ENCODE measurements around the gene JPH4. TPM values are rescaled to one million over a fixed set of nuclear protein-coding genes. Genes with fewer than 3 reads are reported as not detected.

The JPH4 gene
- total RNA-seq, 1 experiment from 2014 or later: 6.8 TPM

GRCh38 chr14:23555882-23556699, 22.5 kb downstream of the JPH4 start, which contains the start of gene THTPA:
Gene THTPA (plus strand): TSS chr14:23556271. CDS start chr14:23556758, 487 bp downstream.
- H3K9me3 ChIP-seq (ENCODE audit: control insufficient read depth, low read depth, low read length): no peaks in the 10 kb centered on the region
- TF ChIP-seq CTCF (conservative IDR thresholded peaks at IDR 0.05): no peak
- H3K4me1 Mint-ChIP-seq: peaks cover 24 to 44% of the 10 kb centered on the region in 2 experiments
- H2BK12ac ChIP-seq (ENCODE audit: insufficient read length, low read depth, low read length): no peak within 1 kb of the TSS
- H2AK5ac ChIP-seq (ENCODE audit: insufficient read length, low read length): no peak within 1 kb of the TSS
- peak within 1 kb of the TSS; percentile 77 to 87 (median 86) for H3K27ac Mint-ChIP-seq
- H3T11ph ChIP-seq (ENCODE audit: low read length): no peak within 1 kb of the TSS
- no peak within 1 kb of the TSS for H2BK20ac ChIP-seq (ENCODE audit: low read depth, low read length, poor library complexity, severe bottlenecking)
- no peak within 1 kb of the TSS for H2BK5ac ChIP-seq (ENCODE audit: insufficient read length, low read length)
- H4K91ac ChIP-seq (ENCODE audit: insufficient read length, low read depth, low read length): no peak within 1 kb of the TSS
- H3K79me1 ChIP-seq (ENCODE audit: insufficient read depth, low read depth, low read length, poor library complexity, severe bottlenecking): no peaks in the 10 kb centered on the region
- no peak within 1 kb of the TSS for H4K5ac ChIP-seq (ENCODE audit: insufficient read length, low read depth, low read length)
- H4K20me1 ChIP-seq (ENCODE audit: control insufficient read depth, insufficient read depth, insufficient read length): no peaks in the 10 kb centered on the region
- H3K4me1 ChIP-seq (ENCODE audit: insufficient read depth, low read length): peaks cover 4% of the 10 kb centered on the region; the same call in 1 of the 2 replicates
- no peak within 1 kb of the TSS for H2BK120ac ChIP-seq (ENCODE audit: low read depth, low read length, poor library complexity, severe bottlenecking)
- no peak within 1 kb of the TSS for H3K27ac ChIP-seq (ENCODE audit: insufficient read length, low read depth, low read length)
- H4K8ac ChIP-seq (replicated peaks; ENCODE audit: insufficient read length, low read depth, low read length): no peak within 1 kb of the TSS
- H3K4ac ChIP-seq (ENCODE audit: low read depth, low read length): no peak within 1 kb of the TSS
- peak within 1 kb of the TSS; percentile 96 for H3K14ac ChIP-seq (ENCODE audit: insufficient read depth, low read length)
- no peak within 1 kb of the TSS for H2BK15ac ChIP-seq (ENCODE audit: low read depth, low read length)
- no peak within 1 kb of the TSS for H3K56ac ChIP-seq (ENCODE audit: insufficient read length, low read depth, low read length)
- H3K18ac ChIP-seq (ENCODE audit: insufficient read length, low read depth, low read length): peak within 1 kb of the TSS; percentile 91
- DNase-seq: peak; percentile 95
- no peak within 1 kb of the TSS for H3K23ac ChIP-seq (ENCODE audit: insufficient read length, low read depth, low read length)
- no CpG with 5 or more reads among the region's 54 CpGs for WGBS (ENCODE audit: extremely low coverage, insufficient read length, low lambda C conversion rate)
- peak within 1 kb of the TSS; percentile 71 for H3K9ac ChIP-seq (ENCODE audit: extremely low read depth, insufficient read length, low read length)
- no peaks in the 10 kb centered on the region for H3K27me3 Mint-ChIP-seq (ENCODE audit: low read depth)
- peak within 1 kb of the TSS; percentile 87 to 92 for H3K4me3 Mint-ChIP-seq
- H2AFZ ChIP-seq (ENCODE audit: low read length): no peak within 1 kb of the TSS
- no peaks in the 10 kb centered on the region; the same call in 1 of the 2 replicates for H3K79me2 ChIP-seq (ENCODE audit: insufficient read depth, low read length)
- H3K23me2 ChIP-seq (ENCODE audit: insufficient read length, low read depth, low read length, poor library complexity, severe bottlenecking): peaks cover 24% of the 10 kb centered on the region
- H3K36me3 Mint-ChIP-seq (ENCODE audit: insufficient read depth in 1 of 3, low read depth in 3 of 3): peaks cover 10 to 35% (median 29%) of the 10 kb centered on the region in 3 experiments; a peak in 6 of 7 replicates
- no peaks in the 10 kb centered on the region for H3K9me3 Mint-ChIP-seq
- no peaks in the 10 kb centered on the region for H3K27me3 ChIP-seq (ENCODE audit: insufficient read depth, low read length)
- peak within 1 kb of the TSS; percentile 90 for H3K4me2 ChIP-seq (ENCODE audit: insufficient read depth, insufficient read length, low read length)

All from H9 (cell line).